Measurements from ENCODE around the gene BCCIP.

BCCIP gene

GRCh38 chr10:125836746-125837145 lies 13.4 kb downstream of the BCCIP start:
- no peak overlapping the region for H3K27ac ChIP-seq (ENCODE audit: low read depth, low read length)

GRCh38 chr10:125838802-125839575 lies 15.6 kb downstream of the BCCIP start:
- H3K9me3 ChIP-seq (ENCODE audit: insufficient read depth, low read length): no peaks in the 10 kb centered on the region
- peaks cover 10% of the 10 kb centered on the region; the same call in 1 of the 2 replicates for H3K36me3 ChIP-seq (ENCODE audit: low read length)
- no peaks in the 10 kb centered on the region for H3K9me2 ChIP-seq (replicated peaks; ENCODE audit: insufficient read depth, low read length)

More at GRCh38 chr10:125836746-125837145, 13.4 kb downstream of the BCCIP start:
- Histone ChIP-seq H3K4me2 (ENCODE audit: low read depth, low read length, poor library complexity, severe bottlenecking) (no peak overlapping the region), H3K79me2 (ENCODE audit: insufficient read depth, low read length) (no peaks in the 10 kb centered on the region), H2AFZ (ENCODE audit: low read depth, low read length, severe bottlenecking) (no peak overlapping the region), H3K36me3 (ENCODE audit: low read length) (peaks cover 30% of the 10 kb centered on the region), H3K9ac (ENCODE audit: low read length) (no peak overlapping the region), H3F3A (ENCODE audit: insufficient read depth) (no peaks in the 10 kb centered on the region), H3K9me2 (replicated peaks; ENCODE audit: insufficient read depth, low read length) (no peaks in the 10 kb centered on the region), H4K20me1 (ENCODE audit: low read depth, low read length) (no peaks in the 10 kb centered on the region), H3K9me3 (ENCODE audit: insufficient read depth, low read length) (no peaks in the 10 kb centered on the region), H3K4me3 (ENCODE audit: insufficient read depth, low read length, poor library complexity, severe bottlenecking) (no peak overlapping the region), H3K27me3 (ENCODE audit: low read length) (no peaks in the 10 kb centered on the region)
- no peak for TF ChIP-seq EZH2phosphoT487 (conservative IDR thresholded peaks at IDR 0.05; ENCODE audit: low read length)
- no peak for TF ChIP-seq CTCF (IDR thresholded peaks at IDR 0.05; ENCODE audit: insufficient read depth, low read length, poor library complexity, severe bottlenecking)

GRCh38 chr10:125840406-125840805 lies 17.1 kb downstream of the BCCIP start:
- Histone ChIP-seq H3K4me3 (ENCODE audit: insufficient read depth, low read length, poor library complexity, severe bottlenecking) (no peak overlapping the region), H2AFZ (ENCODE audit: low read depth, low read length, severe bottlenecking) (no peak overlapping the region), H3K9me2 (replicated peaks; ENCODE audit: insufficient read depth, low read length) (no peaks in the 10 kb centered on the region), H3K27ac (ENCODE audit: low read depth, low read length) (no peak overlapping the region), H3K36me3 (ENCODE audit: low read length) (peaks cover 8% of the 10 kb centered on the region; the same call in 1 of the 2 replicates), H3F3A (ENCODE audit: insufficient read depth) (no peaks in the 10 kb centered on the region), H3K9ac (ENCODE audit: low read length) (no peak overlapping the region), H3K27me3 (ENCODE audit: low read length) (no peaks in the 10 kb centered on the region), H4K20me1 (ENCODE audit: low read depth, low read length) (no peaks in the 10 kb centered on the region), H3K4me2 (ENCODE audit: low read depth, low read length, poor library complexity, severe bottlenecking) (no peak overlapping the region), H3K79me2 (ENCODE audit: insufficient read depth, low read length) (no peaks in the 10 kb centered on the region), H3K9me3 (ENCODE audit: insufficient read depth, low read length) (no peaks in the 10 kb centered on the region)
- TF ChIP-seq CTCF (IDR thresholded peaks at IDR 0.05; ENCODE audit: insufficient read depth, low read length, poor library complexity, severe bottlenecking) (no peak), EZH2phosphoT487 (conservative IDR thresholded peaks at IDR 0.05; ENCODE audit: low read length) (no peak)

More at GRCh38 chr10:125838802-125839575, 15.6 kb downstream of the BCCIP start:
- Histone ChIP-seq H3K4me2 (ENCODE audit: low read depth, low read length, poor library complexity, severe bottlenecking) (no peak overlapping the region), H3K27ac (ENCODE audit: low read depth, low read length) (no peak overlapping the region), H4K20me1 (ENCODE audit: low read depth, low read length) (no peaks in the 10 kb centered on the region), H2AFZ (ENCODE audit: low read depth, low read length, severe bottlenecking) (no peak overlapping the region), H3K79me2 (ENCODE audit: insufficient read depth, low read length) (no peaks in the 10 kb centered on the region), H3K27me3 (ENCODE audit: low read length) (no peaks in the 10 kb centered on the region), H3F3A (ENCODE audit: insufficient read depth) (no peaks in the 10 kb centered on the region), H3K4me3 (ENCODE audit: insufficient read depth, low read length, poor library complexity, severe bottlenecking) (no peak overlapping the region), H3K9ac (ENCODE audit: low read length) (no peak overlapping the region)
- TF ChIP-seq CTCF (IDR thresholded peaks at IDR 0.05; ENCODE audit: insufficient read depth, low read length, poor library complexity, severe bottlenecking) (no peak), EZH2phosphoT487 (conservative IDR thresholded peaks at IDR 0.05; ENCODE audit: low read length) (no peak)

All from SU-DHL-6 (cell line).